Measurements from ENCODE around the gene OTX1. TPM values are rescaled to one million over a fixed set of nuclear protein-coding genes. Genes with fewer than 3 reads are reported as not detected.

Gene OTX1
- total and polyA plus RNA-seq, 10 of the 15 experiments (the other 5 are each of a cell fraction or from before 2014, with no cell fraction given), result 0.04 to 0.67 (median 0.23) TPM; not detected in 2

DNA sequence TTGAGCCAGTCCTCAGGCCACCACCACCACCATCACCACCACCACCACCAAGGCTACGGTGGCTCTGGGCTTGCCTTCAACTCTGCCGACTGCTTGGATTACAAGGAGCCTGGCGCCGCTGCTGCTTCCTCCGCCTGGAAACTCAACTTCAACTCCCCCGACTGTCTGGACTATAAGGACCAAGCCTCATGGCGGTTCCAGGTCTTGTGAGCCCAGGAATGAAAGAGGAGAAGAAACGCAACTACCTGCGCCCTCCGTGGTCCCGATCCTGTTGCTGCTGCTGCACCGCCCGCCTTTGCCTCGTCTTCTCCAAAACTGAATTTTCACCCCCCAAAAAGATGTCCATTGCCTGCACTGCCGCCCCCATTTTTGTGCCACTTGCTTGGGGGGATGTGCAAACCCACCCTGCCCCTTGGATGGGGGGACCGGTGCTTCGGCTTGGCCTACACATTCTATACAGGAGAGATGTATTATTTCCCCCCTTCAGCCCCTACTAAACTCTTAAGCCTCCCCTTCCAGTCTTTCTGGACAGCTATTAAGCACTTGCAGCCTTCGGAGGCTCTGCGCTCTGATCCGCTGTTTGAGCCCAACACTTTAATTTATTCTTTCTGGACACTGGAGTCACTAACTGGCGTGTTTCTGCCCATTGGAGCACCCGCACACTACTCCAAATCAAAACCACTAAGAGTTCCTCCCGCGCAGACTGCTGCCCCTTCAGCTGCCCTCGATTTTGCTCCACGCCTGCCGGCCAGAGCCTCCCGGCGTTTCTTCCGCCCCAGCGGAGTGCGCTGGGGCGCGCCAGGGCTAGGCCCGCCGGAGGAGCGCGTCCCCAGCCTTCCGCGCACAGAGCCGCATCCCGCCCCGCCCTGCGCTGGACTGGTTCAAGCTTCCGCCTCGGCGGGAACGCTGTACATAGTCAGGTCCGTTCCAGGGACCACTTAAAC is 5.7 kb downstream of the OTX1 start:
- H3K4me1 ChIP-seq (ENCODE audit: control insufficient read depth, insufficient read depth, low read length), result peaks cover 9% of the 10 kb centered on the region; the same call in 1 of the 2 replicates

More for the DNA sequence above, 5.7 kb downstream of the OTX1 start:
- ATAC-seq (no peak), FAIRE-seq (no peak), DNase-seq (ENCODE audit: low read depth, low spot score) (no peak)
- H3K4me2 ChIP-seq (ENCODE audit: control insufficient read depth, insufficient read depth), result peak overlapping the region; percentile 47
- no peak overlapping the region; the same call in 1 of the 2 replicates for H3K9ac ChIP-seq (ENCODE audit: control insufficient read depth, insufficient read depth, low read length)
- 23% methylated on average over 48 of the region's 49 CpGs for WGBS (ENCODE audit: insufficient coverage, insufficient replicate concordance, low lambda C conversion rate, missing lambda C conversion rate)
- H3K79me2 ChIP-seq (ENCODE audit: control insufficient read depth, insufficient read depth, low read length), result no peaks in the 10 kb centered on the region
- ChIA-PET SMC1A (ENCODE audit: uncharacterized antibody, unreplicated experiment) (no interaction called here), CTCF (interaction anchor here (1.1 kb wide), 1 partner anchor 430 kb away, joined by 3 read pairs; no protein-coding TSS in a partner anchor), POLR2A (no interaction called here), RAD21 (ENCODE audit: unreplicated experiment) (no interaction called here)
- H3K36me3 ChIP-seq (ENCODE audit: control insufficient read depth in 2 of 2, insufficient read depth in 2 of 2, low read length in 1 of 2), result no peaks in the 10 kb centered on the region; a peak in 1 of 4 replicates
- peaks cover 5 to 21% of the 10 kb centered on the region in 2 experiments for H3K27me3 ChIP-seq (replicated peaks in 1 of 2; ENCODE audit: control insufficient read depth in 2 of 2, insufficient read depth in 2 of 2, low read length in 1 of 2)
- no TSS peak for BruUV-seq (replicated peaks)
- no peak overlapping the region for H3K27ac ChIP-seq (ENCODE audit: control insufficient read depth, insufficient read depth)
- H2AFZ ChIP-seq (ENCODE audit: control insufficient read depth, low read depth, low read length), result peak overlapping the region; percentile 2; the same call in 1 of the 2 replicates
- peak overlapping the region; percentile 26; the same call in 1 of the 2 replicates for H3K4me3 ChIP-seq
- intact Hi-C loops (cut with micrococcal nuclease; ENCODE audit: unreplicated experiment), result loop anchor here (10.0 kb wide), 2 partner anchors 272 to 602 kb away; no protein-coding TSS in a partner anchor
- TF ChIP-seq EZH2 (IDR thresholded peaks at IDR 0.05; ENCODE audit: borderline replicate concordance, control insufficient read depth, low read depth, low read length), result 0 out of 2 replicates have a peak, but pooled peaks have one; percentile 15
- TF ChIP-seq, protein P1, sequence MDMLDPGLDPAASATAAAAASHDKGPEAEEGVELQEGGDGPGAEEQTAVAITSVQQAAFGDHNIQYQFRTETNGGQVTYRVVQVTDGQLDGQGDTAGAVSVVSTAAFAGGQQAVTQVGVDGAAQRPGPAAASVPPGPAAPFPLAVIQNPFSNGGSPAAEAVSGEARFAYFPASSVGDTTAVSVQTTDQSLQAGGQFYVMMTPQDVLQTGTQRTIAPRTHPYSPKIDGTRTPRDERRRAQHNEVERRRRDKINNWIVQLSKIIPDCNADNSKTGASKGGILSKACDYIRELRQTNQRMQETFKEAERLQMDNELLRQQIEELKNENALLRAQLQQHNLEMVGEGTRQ (IDR thresholded peaks at IDR 0.05; ENCODE audit: borderline replicate concordance, low read depth, low read length), result no peak
- peak; percentile 41 for TF ChIP-seq SUZ12 (IDR thresholded peaks at IDR 0.05; ENCODE audit: unreplicated experiment)
- in situ Hi-C loops (cut with MboI), result no loop called here
- H3K9me3 ChIP-seq (replicated peaks; ENCODE audit: control insufficient read depth, insufficient read depth, low read length), result no peaks in the 10 kb centered on the region; the same call in 1 of the 3 replicates
- H4K20me1 ChIP-seq (ENCODE audit: control insufficient read depth, insufficient read depth), result no peaks in the 10 kb centered on the region
